HG03280 (cell line): ENCODE data around the gene KCNMB2.
"Not testable (repeated sequence)": the region's sequence is repeated elsewhere in the genome, so short reads cannot be mapped to it uniquely, and the experiment has no call there.

ENCODE experiments used
- ATAC-seq: cut with Tn5 transposase; IDR thresholded peaks from one replicate; pipeline ENCODE4 v1.9.1; 2021; ENCODE audit warnings: mild to moderate bottlenecking, moderate library complexity; ENCODE audit not compliant: unreplicated experiment

The KCNMB2 gene

DNA sequence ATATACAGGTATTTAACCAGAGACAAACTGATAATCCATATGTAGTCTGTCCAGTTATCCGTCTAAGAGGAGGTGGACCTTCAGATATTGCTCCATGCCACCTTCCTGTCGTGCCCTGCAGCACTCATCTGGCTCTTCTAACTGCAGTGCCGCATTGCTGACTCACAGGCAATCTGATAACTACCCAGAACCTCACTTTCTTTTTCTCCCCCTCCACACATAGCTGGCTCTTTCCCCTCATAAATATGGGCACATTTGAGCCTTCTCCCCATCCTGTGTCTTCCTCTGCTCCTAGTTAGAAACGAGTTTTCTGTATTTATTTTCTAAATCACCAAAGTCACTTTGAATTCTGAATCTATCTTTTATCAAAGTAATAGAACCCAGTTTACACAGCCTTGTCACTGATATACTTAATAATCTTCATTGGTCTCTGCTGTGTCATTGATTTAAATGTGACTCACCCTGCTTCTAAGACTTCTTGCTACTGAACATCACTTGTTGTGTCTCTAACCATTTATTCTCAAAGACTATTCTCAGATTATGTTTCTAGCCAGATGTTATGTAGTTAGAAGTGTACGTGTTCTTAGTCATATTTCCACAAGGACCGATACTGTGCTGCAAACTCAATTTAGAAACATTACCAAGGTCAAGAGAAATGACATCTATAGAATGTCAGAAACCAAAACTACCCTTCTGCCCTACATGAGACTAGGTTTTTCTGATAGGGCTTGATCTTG, 17.4 kb upstream of the KCNMB2 start:
- peak; percentile 79 for ATAC-seq

DNA sequence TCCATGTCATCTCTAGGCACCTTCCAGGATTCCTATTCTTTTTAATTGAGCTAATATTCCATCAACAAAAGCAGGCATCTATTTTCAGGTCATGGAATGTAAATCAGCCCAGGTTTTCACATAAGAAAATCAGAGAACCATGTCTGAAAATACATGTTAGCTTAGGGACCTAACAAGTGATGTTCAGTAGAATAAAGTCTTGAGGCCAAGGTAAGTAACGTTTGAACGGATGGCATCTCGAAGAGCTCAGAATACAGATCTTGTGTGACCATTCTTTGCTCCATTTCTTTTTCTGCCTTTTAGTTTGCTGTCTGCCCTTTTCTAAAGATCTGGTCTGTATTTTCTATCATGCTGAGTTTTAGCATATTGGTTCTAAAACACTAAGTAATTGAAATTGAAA, 16.5 kb upstream of the KCNMB2 start:
- no peak for ATAC-seq

- ATAC-seq: no peak
These were observed 15.8 kb upstream of the KCNMB2 start for GRCh38 chr3:178520451-178520850.

DNA sequence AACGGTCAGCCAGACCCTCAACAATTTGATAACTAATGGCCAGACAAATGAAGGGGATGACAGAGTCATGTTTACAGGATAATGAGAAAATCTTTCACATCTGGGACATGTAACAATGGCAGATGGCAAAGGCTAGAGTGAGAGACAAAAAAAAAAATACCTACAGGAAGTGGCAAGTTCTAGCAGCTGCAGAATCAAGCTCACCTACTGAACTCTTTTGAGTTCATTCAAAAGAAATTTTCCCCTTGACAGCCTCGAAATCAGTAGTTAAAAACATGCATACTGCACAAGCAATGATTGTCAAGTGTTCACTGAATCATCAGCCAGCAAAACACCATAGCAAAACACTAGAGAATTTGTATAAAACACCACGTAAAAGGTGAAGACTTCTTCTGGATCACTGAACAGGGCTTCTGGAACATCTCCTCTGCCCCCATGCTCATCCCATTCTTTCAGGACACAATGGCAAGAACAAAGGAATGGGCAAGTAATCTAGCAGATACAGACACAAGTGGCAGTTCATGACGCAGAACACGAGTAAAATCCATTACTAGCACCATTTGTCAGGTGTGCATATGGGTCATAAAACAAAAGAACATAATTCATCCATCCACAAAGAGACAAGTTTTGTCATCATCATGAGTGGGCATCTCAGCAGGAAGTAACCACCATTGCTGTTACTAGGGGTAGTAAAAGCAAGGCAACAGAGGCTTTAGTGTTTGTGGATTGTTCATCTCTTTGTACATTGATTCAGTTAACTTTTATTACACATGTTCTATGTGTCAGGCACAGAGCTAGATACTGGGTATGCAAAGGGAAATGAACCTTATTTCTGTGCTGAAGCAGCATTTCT, 13.8 kb upstream of the KCNMB2 start:
- ATAC-seq: no peak

GRCh38 chr3:178525251-178525650, 11.0 kb upstream of the KCNMB2 start:
- ATAC-seq: no peak

DNA sequence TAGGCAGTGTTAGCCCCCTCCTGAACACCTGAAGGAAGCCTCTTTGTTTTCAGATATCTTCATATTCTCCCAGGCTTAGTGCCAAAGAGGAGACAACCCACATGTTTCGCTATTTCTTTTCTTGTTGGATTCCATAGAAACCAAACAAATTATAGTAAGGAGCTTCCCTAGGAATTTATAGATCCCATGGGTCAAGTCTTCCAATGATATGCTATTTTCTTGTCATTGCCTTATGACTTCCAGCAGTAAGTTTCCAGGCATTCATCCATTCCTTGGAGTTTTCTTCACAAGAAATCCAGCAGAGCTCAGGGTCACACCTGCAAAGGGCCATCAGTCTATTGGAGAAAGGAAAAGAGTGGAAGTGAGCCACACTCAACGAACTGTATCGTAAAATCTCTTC, 9.9 kb upstream of the KCNMB2 start:
- no peak for ATAC-seq

DNA sequence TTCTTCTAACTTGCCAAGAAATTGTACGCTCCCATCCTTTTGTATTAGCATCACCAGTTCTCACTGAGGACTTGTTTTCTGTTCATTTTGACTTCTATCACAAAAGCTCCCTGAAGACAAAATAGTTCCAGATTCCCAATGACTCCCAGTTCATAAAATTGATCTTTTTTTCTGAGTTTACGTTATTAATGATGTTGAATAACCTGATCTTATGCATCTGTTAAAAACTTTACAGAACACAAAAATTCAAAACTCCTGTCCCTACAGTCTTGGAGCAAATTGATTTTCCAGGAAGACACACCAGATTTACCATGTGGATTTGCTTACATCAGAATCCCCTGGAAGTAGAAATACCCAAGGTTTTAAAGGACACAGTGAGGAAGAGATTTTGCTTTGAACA, 8.3 kb upstream of the KCNMB2 start:
- no peak for ATAC-seq

DNA sequence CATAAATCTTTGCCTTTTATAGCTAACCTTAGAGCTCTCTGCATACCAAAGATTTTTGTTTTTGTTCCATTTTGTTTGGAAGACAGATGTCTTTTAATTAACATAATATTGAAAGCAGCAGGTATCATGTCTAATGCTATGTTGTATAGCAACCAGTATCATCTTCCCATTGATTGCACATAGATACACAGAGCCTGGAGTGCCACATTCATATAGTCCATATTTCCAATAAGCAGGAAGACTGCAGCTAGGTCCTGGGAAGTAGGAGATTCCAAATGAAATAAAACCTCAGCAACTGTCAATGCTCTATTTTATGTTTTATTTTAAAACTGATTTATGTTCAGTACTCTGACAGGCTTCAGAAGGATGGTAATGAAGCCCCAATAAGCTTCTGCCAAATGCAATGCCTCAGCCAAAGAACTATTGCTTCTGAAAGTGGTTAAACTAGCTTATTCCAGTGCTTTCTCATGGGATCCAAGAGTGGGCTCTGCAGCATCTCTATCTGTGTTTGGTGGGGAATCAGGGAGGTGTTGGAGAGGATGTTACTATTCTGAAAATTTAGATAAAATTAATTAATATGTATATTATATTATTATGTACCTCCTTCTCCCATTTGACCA, 6.5 kb upstream of the KCNMB2 start:
- no peak for ATAC-seq

DNA sequence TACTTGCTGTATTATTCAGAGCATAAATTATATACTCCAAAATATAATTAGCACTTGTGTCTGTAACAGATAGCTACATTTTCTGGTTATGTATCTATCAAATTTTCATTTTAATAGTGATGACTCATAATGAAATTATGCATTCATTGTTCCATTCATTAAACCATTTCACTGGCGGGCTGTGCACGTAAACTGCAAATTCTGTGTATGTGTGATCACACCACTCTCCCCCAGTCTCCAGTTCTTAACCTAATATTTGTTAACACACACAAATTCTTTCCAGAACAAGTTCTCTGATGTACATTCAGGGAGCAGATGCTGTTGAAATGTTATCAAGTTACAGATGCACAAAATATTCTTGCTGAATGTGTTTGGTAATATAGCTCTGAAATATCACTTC, 3.8 kb upstream of the KCNMB2 start:
- no peak for ATAC-seq

- ATAC-seq: no peak
These were observed 978 bp downstream of the KCNMB2 start for GRCh38 chr3:178537122-178537705.

DNA sequence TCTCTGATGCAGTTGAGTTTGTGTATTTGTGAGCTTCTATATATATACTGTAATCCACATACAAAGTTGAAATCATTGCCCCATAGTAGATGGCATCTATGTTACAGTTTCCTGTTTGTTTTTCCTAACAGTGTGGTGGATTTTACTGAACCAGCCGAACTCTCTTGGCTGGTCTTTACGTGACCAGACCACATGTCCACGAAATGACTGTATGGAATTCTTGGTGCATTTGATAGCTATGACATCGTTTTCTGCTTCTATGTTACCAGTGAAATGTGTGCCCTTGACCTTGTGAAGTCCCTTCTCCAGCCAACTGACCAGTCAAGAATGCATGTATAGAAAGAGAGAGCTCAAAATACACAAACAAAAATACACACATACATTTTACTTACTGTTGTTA, 1.8 kb downstream of the KCNMB2 start:
- ATAC-seq: no peak

- no peak for ATAC-seq
These were observed 3.9 kb downstream of the KCNMB2 start for GRCh38 chr3:178540184-178540583.

DNA sequence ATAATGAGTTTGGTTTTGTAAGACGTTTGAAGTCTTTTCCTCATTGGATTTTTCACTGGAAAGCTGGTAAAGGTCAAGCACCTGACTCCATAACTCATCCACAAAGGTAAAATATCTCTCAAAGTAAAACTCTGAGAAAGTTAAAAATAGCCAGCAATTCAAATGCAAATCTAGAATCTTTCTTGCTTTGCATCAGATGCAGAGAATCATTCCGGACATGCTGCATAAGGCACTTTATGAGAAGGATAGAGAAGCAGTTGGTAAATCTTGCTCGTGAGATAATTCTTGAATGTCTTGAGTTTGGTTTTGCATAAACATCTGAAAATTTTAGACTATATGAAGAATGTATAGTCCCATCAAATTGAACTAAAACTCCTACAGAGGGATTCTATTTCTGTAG, 9.1 kb downstream of the KCNMB2 start:
- ATAC-seq: no peak

DNA sequence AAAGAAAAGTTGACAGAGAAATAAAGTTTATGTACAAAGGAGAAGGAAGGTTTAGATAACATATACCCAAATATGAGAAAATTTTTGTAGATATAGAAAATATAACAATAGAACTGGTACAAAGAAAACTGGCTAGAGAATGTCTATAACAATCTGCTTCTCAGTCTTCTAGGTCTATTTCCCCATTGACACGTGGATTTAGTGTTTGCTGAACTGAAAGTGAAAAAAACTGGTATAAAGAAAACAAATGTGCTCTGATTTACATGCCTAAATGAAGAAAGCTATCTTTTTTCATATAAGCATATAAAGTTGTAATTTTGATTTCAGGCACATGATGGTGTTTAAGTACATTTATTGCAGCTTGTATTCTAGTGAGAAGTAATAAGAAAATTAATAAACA, 9.8 kb downstream of the KCNMB2 start:
- peak; percentile 65 for ATAC-seq

GRCh38 chr3:178549426-178549825, 13.2 kb downstream of the KCNMB2 start:
- ATAC-seq: not testable (repeated sequence)

- ATAC-seq: no peak
These were observed 15.7 kb downstream of the KCNMB2 start for GRCh38 chr3:178551916-178552321.

DNA sequence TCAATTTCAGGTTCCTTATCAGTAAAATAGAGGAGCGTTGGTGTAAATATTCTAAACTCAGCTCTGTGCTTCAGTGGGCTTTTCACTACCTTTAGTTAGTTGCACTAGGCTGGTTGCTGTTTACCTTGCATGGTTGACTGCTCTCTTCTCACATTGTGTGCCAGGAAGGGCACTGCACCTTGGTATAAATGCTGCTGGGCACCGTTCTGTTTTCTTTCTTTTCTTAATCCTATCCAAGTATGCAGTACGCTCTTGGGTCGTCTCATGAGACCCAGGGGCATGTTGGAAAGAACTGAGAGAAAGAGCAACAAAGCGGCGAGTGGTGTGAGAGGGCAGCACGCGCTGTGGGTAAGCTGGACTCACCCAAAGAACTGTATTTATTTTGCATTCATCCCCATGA, 22.4 kb downstream of the KCNMB2 start:
- ATAC-seq: no peak

- ATAC-seq: no peak
These were observed 24.5 kb downstream of the KCNMB2 start for GRCh38 chr3:178560759-178561158.

DNA sequence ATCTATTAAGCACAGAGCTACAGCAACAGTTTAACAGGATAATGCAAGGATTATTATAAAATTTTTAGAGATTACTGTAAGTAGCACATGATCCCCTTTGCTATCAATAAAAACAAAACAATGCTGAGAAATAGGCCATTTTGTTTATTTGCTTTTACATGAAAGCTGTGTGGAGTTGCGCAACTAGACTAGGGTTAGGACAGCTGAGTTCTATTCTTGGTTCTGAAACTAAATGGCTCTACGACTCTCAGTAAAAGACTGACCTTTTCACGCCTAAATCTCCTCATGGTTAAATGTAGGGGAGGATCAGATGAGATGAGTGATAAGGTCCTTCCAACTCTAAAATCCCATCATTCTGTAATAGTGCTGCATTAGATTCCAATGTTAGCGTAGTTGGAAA, 25.0 kb downstream of the KCNMB2 start:
- no peak for ATAC-seq

DNA sequence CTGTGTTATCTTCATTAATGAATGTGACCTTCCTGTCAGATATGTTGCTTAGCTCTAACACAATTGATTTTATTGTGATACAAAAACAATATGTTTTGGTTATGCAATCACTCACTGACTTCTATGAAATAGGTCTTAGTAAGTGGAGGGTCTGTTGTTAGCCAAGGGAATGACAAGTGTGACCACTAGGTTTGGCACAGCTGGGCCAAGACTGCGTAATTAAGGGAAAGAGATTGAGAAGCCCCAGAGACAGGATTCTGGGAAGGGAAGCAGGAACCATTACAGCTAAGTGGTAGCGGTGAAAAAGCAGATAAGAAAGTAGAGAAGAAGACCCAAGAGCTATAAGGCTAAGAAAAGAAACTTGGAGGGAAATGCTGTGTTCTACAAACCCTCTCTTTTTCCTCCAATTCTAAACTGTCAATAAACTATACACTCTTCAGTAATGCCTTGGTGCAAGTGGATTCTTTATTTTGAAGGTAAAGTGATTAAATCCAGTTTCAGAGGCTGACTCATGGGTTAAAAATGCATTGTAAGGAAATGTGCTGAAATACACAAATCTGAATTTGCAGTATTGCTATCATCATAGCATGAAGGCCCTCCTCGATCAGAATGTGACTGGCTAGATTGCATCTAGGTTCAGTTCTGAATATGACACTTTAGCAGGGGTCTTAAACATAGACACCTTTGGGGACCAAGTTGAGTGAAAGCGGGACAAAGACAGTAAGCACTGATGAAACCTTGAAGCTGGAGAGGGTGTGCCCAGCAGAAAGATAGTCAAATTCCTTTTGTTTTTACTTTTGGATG, 26.1 kb downstream of the KCNMB2 start:
- ATAC-seq: no peak

DNA sequence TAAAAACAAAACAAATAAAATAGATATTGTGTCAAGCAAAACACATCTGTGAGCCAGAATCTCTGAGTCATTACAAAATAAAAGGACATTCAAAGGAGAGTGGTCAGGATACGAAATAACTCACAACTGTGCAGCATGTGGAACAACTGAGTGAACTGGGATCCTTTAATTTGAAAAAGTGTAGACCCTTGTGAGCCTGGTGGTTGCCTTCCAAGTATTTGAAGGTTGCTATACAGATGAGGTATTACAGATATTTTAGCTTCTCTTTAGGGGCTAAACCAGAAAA, 26.7 kb downstream of the KCNMB2 start:
- no peak for ATAC-seq
